Measurements from ENCODE around the gene ITGBL1.

DNA sequence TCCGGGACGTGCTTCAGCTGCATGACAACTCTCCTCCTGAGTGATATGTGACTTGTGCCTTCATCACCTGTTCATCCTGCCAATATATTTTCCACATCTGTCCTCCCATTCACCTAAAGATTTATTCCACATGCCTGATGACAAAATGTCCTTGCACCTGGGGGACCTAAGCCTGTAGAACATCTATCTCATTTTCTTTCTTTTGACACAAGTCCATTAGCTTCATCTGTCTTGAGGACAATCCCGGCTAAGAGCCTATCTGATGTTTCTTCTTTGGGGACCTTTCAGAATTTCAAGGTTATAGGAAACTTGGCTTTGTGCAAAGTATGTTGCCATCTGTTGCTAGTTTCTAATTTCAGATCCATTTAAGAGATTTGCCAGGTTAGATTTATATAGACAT, 41.1 kb downstream of the ITGBL1 start:
- TF ChIP-seq, protein P1, sequence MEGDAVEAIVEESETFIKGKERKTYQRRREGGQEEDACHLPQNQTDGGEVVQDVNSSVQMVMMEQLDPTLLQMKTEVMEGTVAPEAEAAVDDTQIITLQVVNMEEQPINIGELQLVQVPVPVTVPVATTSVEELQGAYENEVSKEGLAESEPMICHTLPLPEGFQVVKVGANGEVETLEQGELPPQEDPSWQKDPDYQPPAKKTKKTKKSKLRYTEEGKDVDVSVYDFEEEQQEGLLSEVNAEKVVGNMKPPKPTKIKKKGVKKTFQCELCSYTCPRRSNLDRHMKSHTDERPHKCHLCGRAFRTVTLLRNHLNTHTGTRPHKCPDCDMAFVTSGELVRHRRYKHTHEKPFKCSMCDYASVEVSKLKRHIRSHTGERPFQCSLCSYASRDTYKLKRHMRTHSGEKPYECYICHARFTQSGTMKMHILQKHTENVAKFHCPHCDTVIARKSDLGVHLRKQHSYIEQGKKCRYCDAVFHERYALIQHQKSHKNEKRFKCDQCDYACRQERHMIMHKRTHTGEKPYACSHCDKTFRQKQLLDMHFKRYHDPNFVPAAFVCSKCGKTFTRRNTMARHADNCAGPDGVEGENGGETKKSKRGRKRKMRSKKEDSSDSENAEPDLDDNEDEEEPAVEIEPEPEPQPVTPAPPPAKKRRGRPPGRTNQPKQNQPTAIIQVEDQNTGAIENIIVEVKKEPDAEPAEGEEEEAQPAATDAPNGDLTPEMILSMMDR (IDR thresholded peaks at IDR 0.05; ENCODE audit: borderline replicate concordance, extremely low read depth, low read length, poor library complexity, severe bottlenecking): no peak
- TF ChIP-seq EZH2 (IDR thresholded peaks at IDR 0.05; ENCODE audit: borderline replicate concordance, low read depth, low read length, severe bottlenecking): no peak
